ENCODE results near the gene GFAP.

The GFAP gene

DNA sequence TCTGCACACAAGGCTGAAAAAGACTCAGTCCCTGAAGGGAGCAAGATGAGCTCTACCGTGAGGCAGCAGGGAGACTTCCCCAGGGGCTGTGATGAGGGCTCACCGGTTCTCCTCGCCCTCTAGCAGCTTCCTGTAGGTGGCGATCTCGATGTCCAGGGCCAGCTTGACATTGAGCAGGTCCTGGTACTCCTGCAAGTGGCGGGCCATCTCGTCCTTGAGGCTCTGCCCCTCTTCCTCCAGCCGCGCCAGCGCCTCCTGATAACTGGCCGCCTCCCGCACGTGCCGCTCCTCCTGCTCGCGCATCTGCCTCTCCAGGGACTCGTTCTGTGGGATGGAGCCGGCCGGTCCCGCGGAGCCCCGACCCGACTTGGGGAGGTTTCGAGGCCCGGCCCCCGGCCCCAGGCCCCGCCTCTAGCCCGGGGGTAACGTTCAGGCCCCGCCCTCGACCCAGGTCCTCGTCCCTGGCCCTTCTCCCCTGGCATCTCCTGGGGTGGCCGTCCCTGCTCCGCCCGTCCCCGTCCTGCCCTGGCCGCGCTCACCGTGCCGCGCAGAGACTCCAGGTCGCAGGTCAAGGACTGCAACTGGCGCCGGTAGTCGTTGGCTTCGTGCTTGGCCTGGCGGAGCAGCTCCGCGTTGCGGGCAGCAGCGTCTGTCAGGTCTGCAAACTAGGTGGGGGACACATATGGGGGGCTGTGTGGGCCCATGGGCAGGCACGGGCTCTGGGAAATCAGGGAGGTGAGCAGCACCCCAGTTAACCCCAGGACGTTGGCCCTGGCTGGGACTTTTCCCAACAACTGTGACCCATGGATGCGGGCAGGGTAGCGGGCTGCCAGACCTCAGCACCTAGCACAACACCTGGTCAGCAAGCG lies 3.9 kb downstream of the GFAP start:
- Histone ChIP-seq H3K4me1 (ENCODE audit: control insufficient read depth, insufficient read depth, low read length) (peaks cover 3% of the 10 kb centered on the region), H3K27me3 (ENCODE audit: control insufficient read depth, insufficient read depth, low read length) (peaks cover 21% of the 10 kb centered on the region), H3K4me3 (ENCODE audit: low read depth, low read length) (peak overlapping the region; percentile 63), H3K9ac (ENCODE audit: low read depth, low read length) (peak overlapping the region; percentile 47), H3K36me3 (ENCODE audit: control insufficient read depth, insufficient read depth, low read length) (no peaks in the 10 kb centered on the region), H3K9me3 (ENCODE audit: control insufficient read depth, insufficient read depth, low read length) (no peaks in the 10 kb centered on the region)

GRCh38 chr17:44910231-44911106 lies 4.8 kb downstream of the GFAP start:
- Histone ChIP-seq H3K9ac (ENCODE audit: low read depth, low read length) (peak overlapping the region; percentile 37), H3K27me3 (ENCODE audit: control insufficient read depth, insufficient read depth, low read length) (peaks cover 21% of the 10 kb centered on the region), H3K4me3 (ENCODE audit: low read depth, low read length) (peak overlapping the region; percentile 63), H3K36me3 (ENCODE audit: control insufficient read depth, insufficient read depth, low read length) (no peaks in the 10 kb centered on the region), H3K9me3 (ENCODE audit: control insufficient read depth, insufficient read depth, low read length) (no peaks in the 10 kb centered on the region), H3K4me1 (ENCODE audit: control insufficient read depth, insufficient read depth, low read length) (peaks cover 3% of the 10 kb centered on the region)

GRCh38 chr17:44909681-44910144 lies 5.6 kb downstream of the GFAP start:
- Histone ChIP-seq H3K4me1 (ENCODE audit: control insufficient read depth, insufficient read depth, low read length) (peaks cover 3% of the 10 kb centered on the region), H3K4me3 (ENCODE audit: low read depth, low read length) (no peak overlapping the region), H3K27me3 (ENCODE audit: control insufficient read depth, insufficient read depth, low read length) (peaks cover 21% of the 10 kb centered on the region), H3K9ac (ENCODE audit: low read depth, low read length) (no peak overlapping the region), H3K9me3 (ENCODE audit: control insufficient read depth, insufficient read depth, low read length) (no peaks in the 10 kb centered on the region), H3K36me3 (ENCODE audit: control insufficient read depth, insufficient read depth, low read length) (no peaks in the 10 kb centered on the region)

DNA sequence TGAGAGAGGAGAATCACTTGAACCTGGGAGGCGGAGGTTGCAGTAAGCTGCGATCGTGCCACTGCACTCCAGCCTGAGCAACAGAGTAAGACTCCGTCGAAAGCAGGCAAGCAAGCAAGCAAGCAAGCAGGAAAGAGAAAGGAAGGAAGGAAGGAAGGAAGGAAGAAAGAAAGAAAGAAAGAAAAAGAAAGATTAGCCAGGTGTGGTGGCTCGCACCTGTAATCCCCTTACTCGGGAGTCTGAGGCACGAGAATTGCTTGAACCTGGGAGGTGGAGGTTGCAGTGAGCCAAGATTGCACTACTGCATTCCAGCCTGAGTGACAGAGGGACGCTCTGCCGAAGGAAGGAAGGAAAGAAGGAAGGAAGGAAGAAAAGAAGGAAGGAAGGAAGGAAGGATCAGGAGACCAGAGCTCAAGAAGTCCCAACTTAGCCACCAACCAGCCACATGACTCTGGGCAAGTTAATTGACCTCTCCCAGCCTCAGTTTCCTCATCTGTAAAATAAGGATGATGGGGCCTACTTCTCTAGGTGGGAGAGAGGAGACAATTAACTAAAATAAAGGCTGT lies 6.5 kb downstream of the GFAP start:
- H3K4me3 ChIP-seq (ENCODE audit: low read depth, low read length), result no peak overlapping the region
- peaks cover 19% of the 10 kb centered on the region for H3K27me3 ChIP-seq (ENCODE audit: control insufficient read depth, insufficient read depth, low read length)
- no peak overlapping the region for H3K9ac ChIP-seq (ENCODE audit: low read depth, low read length)
- peaks cover 3% of the 10 kb centered on the region for H3K4me1 ChIP-seq (ENCODE audit: control insufficient read depth, insufficient read depth, low read length)
- no peaks in the 10 kb centered on the region for H3K36me3 ChIP-seq (ENCODE audit: control insufficient read depth, insufficient read depth, low read length)
- no peaks in the 10 kb centered on the region for H3K9me3 ChIP-seq (ENCODE audit: control insufficient read depth, insufficient read depth, low read length)

- H3K27me3 ChIP-seq (ENCODE audit: control insufficient read depth, insufficient read depth, low read length), result peaks cover 16% of the 10 kb centered on the region
- no peaks in the 10 kb centered on the region for H3K36me3 ChIP-seq (ENCODE audit: control insufficient read depth, insufficient read depth, low read length)
- no peak overlapping the region for H3K9ac ChIP-seq (ENCODE audit: low read depth, low read length)
- H3K4me3 ChIP-seq (ENCODE audit: low read depth, low read length), result no peak overlapping the region
- no peaks in the 10 kb centered on the region for H3K9me3 ChIP-seq (ENCODE audit: control insufficient read depth, insufficient read depth, low read length)
- H3K4me1 ChIP-seq (ENCODE audit: control insufficient read depth, insufficient read depth, low read length), result peaks cover 3% of the 10 kb centered on the region
Observed at GRCh38 chr17:44907729-44908470, 7.4 kb downstream of the GFAP start.

DNA sequence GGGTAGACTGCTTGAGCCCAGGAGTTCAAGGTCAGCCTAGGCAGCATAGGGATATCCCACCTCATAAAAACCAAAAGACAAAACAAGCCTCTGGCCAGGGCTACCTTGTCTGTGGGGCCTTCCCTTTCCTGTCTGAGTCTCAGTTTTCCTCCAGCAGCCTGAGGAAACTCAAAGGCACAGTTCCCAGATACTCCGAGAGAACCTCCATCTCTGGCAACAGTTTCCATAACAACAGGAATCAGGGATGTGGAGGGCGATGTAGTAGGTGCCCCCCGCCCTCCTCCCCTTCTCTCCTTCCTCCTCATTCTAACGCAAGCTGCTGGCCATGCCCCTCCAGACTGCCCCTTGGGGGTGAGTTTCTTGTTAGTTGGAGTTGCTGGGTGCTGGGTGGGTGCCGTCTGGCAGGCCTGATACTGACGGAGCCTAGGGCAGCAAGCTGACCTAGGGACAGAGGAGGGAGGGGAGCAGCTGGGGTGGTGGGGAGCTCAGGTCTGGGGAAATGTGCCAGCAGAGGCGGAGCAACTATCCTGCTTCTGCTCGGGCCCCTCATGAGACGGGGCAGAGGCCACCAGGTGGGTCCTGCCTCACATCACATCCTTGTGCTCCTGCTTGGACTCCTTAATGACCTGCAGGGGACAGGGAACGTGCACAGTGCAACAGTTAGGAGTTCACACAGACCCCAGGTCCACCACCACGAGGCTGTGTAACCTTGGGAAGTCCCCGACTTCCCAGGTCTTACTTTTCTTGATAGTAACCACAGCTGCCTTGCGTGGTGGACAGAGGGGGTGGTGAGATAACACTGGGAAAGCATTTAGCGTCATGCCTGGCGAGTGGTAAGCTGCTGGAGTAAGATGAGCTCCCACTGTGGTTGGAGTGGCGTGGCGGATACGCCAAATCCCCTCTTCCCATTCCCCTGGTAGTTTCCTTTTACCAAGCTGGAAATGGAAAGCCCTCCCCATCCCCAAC lies 8.3 kb downstream of the GFAP start:
- Histone ChIP-seq H3K4me1 (ENCODE audit: control insufficient read depth, insufficient read depth, low read length) (peaks cover 3% of the 10 kb centered on the region), H3K4me3 (ENCODE audit: low read depth, low read length) (no peak overlapping the region), H3K36me3 (ENCODE audit: control insufficient read depth, insufficient read depth, low read length) (no peaks in the 10 kb centered on the region), H3K9me3 (ENCODE audit: control insufficient read depth, insufficient read depth, low read length) (no peaks in the 10 kb centered on the region), H3K27me3 (ENCODE audit: control insufficient read depth, insufficient read depth, low read length) (peaks cover 8% of the 10 kb centered on the region), H3K9ac (ENCODE audit: low read depth, low read length) (no peak overlapping the region)

GRCh38 chr17:44906010-44906646 lies 9.2 kb downstream of the GFAP start:
- Histone ChIP-seq H3K9ac (ENCODE audit: low read depth, low read length) (no peak overlapping the region), H3K4me1 (ENCODE audit: control insufficient read depth, insufficient read depth, low read length) (peaks cover 3% of the 10 kb centered on the region), H3K4me3 (ENCODE audit: low read depth, low read length) (no peak overlapping the region), H3K9me3 (ENCODE audit: control insufficient read depth, insufficient read depth, low read length) (no peaks in the 10 kb centered on the region), H3K36me3 (ENCODE audit: control insufficient read depth, insufficient read depth, low read length) (no peaks in the 10 kb centered on the region), H3K27me3 (ENCODE audit: control insufficient read depth, insufficient read depth, low read length) (peaks cover 4% of the 10 kb centered on the region)

- Histone ChIP-seq H3K9me3 (ENCODE audit: control insufficient read depth, insufficient read depth, low read length) (no peaks in the 10 kb centered on the region), H3K36me3 (ENCODE audit: control insufficient read depth, insufficient read depth, low read length) (no peaks in the 10 kb centered on the region), H3K4me1 (ENCODE audit: control insufficient read depth, insufficient read depth, low read length) (no peaks in the 10 kb centered on the region), H3K9ac (ENCODE audit: low read depth, low read length) (no peak overlapping the region), H3K27me3 (ENCODE audit: control insufficient read depth, insufficient read depth, low read length) (no peaks in the 10 kb centered on the region), H3K4me3 (ENCODE audit: low read depth, low read length) (no peak overlapping the region)
Observed at GRCh38 chr17:44905006-44906000, 10.0 kb downstream of the GFAP start.

DNA sequence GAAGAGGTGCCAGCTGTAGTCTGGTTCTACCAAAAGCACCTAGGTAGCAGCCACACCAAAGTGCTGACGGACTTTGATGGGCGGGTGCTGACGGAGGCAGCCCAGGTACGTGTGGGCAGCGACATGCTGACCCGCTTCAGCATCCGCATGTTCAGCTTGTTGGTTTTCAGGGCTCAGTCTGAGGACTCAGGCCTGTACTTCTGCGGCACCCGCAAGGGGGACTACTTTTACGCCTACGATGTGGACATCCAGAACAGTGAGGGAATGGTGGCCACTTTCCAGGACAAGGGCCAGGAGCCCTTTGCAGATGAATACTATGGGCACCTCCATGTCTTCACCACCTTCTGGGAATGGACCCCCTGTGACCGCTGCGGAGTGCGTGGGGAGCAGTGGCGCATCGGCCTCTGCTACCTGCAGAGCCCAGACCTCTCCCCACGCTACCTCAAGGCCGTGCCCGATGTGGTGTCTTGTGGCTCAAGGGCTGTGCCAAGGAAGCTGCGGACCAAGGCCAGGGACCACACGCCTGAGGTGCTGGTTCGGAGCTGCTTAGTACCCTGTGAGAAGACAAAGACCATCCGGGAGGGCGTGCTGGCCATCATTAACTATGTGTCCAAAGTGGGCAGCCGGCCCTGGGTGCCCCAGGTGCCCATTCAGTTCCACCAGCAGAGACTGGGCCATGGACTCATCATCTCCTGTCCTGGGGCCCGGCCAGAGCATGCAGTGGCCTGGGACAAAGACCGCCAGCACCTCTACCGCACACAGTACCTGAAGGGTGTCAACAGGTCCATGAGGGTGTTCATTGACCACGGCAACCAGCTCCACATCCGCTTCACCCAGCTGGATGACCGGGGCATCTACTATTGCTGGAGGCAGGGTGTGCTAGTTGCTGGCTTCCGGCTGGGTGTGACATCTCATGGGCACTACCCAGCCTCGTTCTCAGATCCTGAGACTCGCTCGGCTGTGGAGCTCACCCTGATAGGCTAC lies 11.0 kb downstream of the GFAP start:
- H3K27me3 ChIP-seq (ENCODE audit: control insufficient read depth, insufficient read depth, low read length), result no peaks in the 10 kb centered on the region
- no peaks in the 10 kb centered on the region for H3K4me1 ChIP-seq (ENCODE audit: control insufficient read depth, insufficient read depth, low read length)
- no peaks in the 10 kb centered on the region for H3K36me3 ChIP-seq (ENCODE audit: control insufficient read depth, insufficient read depth, low read length)
- H3K9ac ChIP-seq (ENCODE audit: low read depth, low read length), result no peak overlapping the region
- H3K4me3 ChIP-seq (ENCODE audit: low read depth, low read length), result no peak overlapping the region
- no peaks in the 10 kb centered on the region for H3K9me3 ChIP-seq (ENCODE audit: control insufficient read depth, insufficient read depth, low read length)

Data from iPS-15b (cell line).